Right cardiac atrium (tissue), 5 donors: Measurements from ENCODE around the gene TUBB6. TPM values are rescaled to one million over a fixed set of nuclear protein-coding genes. Genes with fewer than 3 reads are reported as not detected.

Source experiments
- ATAC-seq, 2 donors: fragments of 200-7000 bp; cut with Tn5 transposase; one replicate each; pipeline versions ENCODE4 v1.8.0 to v1.9.1; 2020; ENCODE audit warnings: moderate library complexity in 2 of 2, mild to moderate bottlenecking in 1 of 2
- DNase-seq, 3 donors: peaks; one replicate each; pipeline ENCODE4 v3.0.0-alpha.2; 2020
- H3K27ac ChIP-seq: one replicate; pipeline ENCODE4 v1.5.1; 2013; ENCODE audit warnings: mild to moderate bottlenecking, low read length, control low read depth, moderate library complexity
- H3K27me3 ChIP-seq: one replicate; pipeline ENCODE4 v1.6.1; 2013; ENCODE audit not compliant: control insufficient read depth, insufficient read depth
- H3K4me1 ChIP-seq: one replicate; pipeline ENCODE4 v1.6.1; 2013; ENCODE audit warnings: low read length; ENCODE audit not compliant: control insufficient read depth, insufficient read depth
- H3K4me3 ChIP-seq: one replicate; pipeline ENCODE4 v1.5.1; 2013; ENCODE audit warnings: low read length, control low read depth
- H3K9me3 ChIP-seq: one replicate; pipeline ENCODE4 v1.6.1; 2013; ENCODE audit warnings: low read length; ENCODE audit not compliant: control insufficient read depth
- WGBS: extraction: QIAGEN DNeasy Blood & Tissue Kit; methylation state at CpG from one replicate; pipeline ENCODE4 v1.1.7; 2013; 5-methylcytosine and 5-hydroxymethylcytosine counted together
- intact Hi-C, 4 donors: fragments of 100-400 bp; cut with DNase I; formaldehyde crosslinking; loops; one replicate each; pipeline versions ENCODE4 v1.11.0 to v1.14.0; 2022 to 2023
- polyA plus RNA-seq: library from polyadenylated mRNA; stranded (reverse); fragments of 200-250 nt; gene quantifications from one replicate; pipeline ENCODE4 v1.2.3, GENCODE V29; 2013
- total RNA-seq, 4 donors: library from RNA; stranded (reverse); fragmentation: NEBNext Ultra II Directional; extraction: Animal tissue kit (Norgen Biotek cat#: 25700); gene quantifications; one replicate each; pipeline ENCODE4 v1.2.1, GENCODE V29; 2021
- donor health status: healthy with polysubstance abuse.
- donor health status: DM: no; HTN: yes; CAD: no.
- donor health status: DM: no; HTN: no; CAD: no.
- donor health status: DM: no; HTN: yes; CAD: no; lungs with severe emphysema.
- donor health status: DM: yes; HTN: yes; CAD: no.

Gene TUBB6
- total and polyA plus RNA-seq, 5 donors: 69.0 to 189 (median 136) TPM

- Histone ChIP-seq H3K27ac (no peak overlapping the region), H3K27me3 (no peaks in the 10 kb centered on the region), H3K4me1 (peaks cover 2% of the 10 kb centered on the region), H3K4me3 (no peak overlapping the region), H3K9me3 (no peaks in the 10 kb centered on the region)
- ATAC-seq (no peak), DNase-seq (no peak)
- 91% methylated on average over 12 of the region's 12 CpGs for whole genome bisulfite sequencing
- intact Hi-C loops: no loop called here
Observed at GRCh38 chr18:12305211-12305610, 2.8 kb upstream of the TUBB6 start.

GRCh38 chr18:12305930-12306629 is 2.0 kb upstream of the TUBB6 start:
- ATAC-seq (no peak), DNase-seq (no peak)
- H3K9me3 ChIP-seq: no peaks in the 10 kb centered on the region
- intact Hi-C loops: no loop called here
- no peaks in the 10 kb centered on the region for H3K27me3 ChIP-seq
- no peak overlapping the region for H3K27ac ChIP-seq
- peaks cover 4% of the 10 kb centered on the region for H3K4me1 ChIP-seq
- 65% methylated on average over 25 of the region's 25 CpGs for WGBS
- no peak overlapping the region for H3K4me3 ChIP-seq

DNA sequence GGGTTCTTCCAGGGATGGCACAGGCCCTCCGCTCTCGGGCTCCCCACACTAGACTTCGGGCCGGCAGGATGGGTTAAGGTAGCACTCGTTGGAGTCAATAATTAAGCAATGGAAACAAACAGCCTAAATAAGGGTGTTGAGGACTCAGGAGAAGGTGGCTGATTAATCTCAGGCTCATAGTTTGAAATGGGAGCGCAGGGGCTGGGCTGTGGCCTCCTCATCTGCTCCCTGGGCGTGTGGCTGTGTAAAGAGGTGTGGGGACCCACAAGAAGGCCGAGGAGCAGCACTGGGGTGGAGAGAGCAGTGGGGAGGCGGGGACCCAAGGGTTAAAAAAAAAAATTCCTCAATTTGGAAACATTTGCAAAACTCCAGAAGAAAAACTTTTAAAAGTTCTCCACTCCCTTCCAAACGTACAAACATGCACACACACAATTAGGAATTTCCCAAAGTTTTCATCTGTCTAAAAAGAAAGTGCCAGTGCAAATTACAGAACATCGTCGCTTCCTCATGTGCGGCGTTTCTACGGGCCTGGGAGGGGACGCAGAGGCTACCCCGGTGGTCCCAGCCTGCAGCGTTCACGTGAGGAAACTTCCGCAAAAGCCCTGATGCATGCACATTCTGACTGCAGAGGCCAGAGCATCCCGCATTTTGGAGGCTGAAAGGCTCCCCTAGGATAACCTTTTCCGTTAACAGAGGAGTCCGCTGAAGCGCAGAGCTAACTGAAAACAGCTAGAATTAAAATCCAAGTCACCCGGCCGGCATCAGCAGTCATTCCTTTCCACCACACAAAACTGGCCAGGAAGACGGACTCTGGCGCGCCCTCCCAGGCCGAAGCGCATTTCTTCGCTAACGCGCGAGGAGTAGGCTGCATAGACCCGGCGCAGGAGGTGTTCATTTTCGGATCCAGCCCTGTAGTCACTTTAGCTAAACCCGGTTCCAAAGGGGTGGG is 1.0 kb upstream of the TUBB6 start:
- peaks cover 4% of the 10 kb centered on the region for H3K4me1 ChIP-seq
- peak overlapping the region; percentile 93 for H3K27ac ChIP-seq
- peak; percentile 52 to 55 for ATAC-seq
- intact Hi-C loops: no loop called here
- peak overlapping the region; percentile 82 for H3K4me3 ChIP-seq
- no peaks in the 10 kb centered on the region for H3K9me3 ChIP-seq
- WGBS: 21% methylated on average over 39 of the region's 39 CpGs
- no peaks in the 10 kb centered on the region for H3K27me3 ChIP-seq
- peak; percentile 72 to 88 (median 84) for DNase-seq

GRCh38 chr18:12308386-12309100 is 502 bp downstream of the TUBB6 start:
- Histone ChIP-seq H3K4me1 (peaks cover 4% of the 10 kb centered on the region), H3K27ac (peak overlapping the region; percentile 97), H3K27me3 (no peaks in the 10 kb centered on the region), H3K4me3 (peak overlapping the region; percentile 82), H3K9me3 (no peaks in the 10 kb centered on the region)
- peak; percentile 94 to 96 (median 95) for DNase-seq
- ATAC-seq: peak; percentile 82 to 89
- WGBS: under 1% methylated on average over 81 of the region's 81 CpGs
- intact Hi-C loops: no loop called here

GRCh38 chr18:12309683-12310198 is 1.7 kb downstream of the TUBB6 start:
- H3K27me3 ChIP-seq: no peaks in the 10 kb centered on the region
- no peak for DNase-seq
- H3K4me3 ChIP-seq: peak overlapping the region; percentile 82
- no peak for ATAC-seq
- H3K9me3 ChIP-seq: no peaks in the 10 kb centered on the region
- 33% methylated on average over 7 of the region's 7 CpGs for WGBS
- H3K4me1 ChIP-seq: peaks cover 4% of the 10 kb centered on the region
- H3K27ac ChIP-seq: peak overlapping the region; percentile 51
- intact Hi-C loops: loop anchor here in 1 of 4 donors (10.0 kb wide), 1 partner anchor 65 kb away; the partner anchor contains the start of gene AFG3L2

DNA sequence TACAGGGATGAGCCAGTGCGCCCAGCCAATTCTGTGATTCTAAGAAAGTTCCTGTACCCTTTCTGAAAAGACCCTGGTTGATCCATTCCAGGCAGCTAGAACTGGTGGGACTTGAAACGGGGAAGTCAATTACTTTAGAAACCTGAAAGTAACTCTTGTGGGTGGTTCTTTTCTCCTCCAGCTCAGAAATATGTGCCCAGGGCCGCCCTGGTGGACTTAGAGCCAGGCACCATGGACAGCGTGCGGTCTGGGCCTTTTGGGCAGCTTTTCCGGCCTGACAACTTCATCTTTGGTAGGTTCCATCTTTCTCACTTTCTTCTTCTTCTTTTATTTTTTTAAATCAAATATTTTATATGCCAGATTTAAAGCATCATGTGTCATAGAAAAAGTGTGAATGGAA is 2.7 kb downstream of the TUBB6 start:
- WGBS: 96% methylated on average over 6 of the region's 6 CpGs
- no peak for DNase-seq
- Histone ChIP-seq H3K4me1 (peaks cover 4% of the 10 kb centered on the region), H3K9me3 (no peaks in the 10 kb centered on the region), H3K27me3 (no peaks in the 10 kb centered on the region), H3K27ac (peak overlapping the region; percentile 3), H3K4me3 (no peak overlapping the region)
- ATAC-seq: no peak
- intact Hi-C loops: loop anchor here in 1 of 4 donors (10.0 kb wide), 1 partner anchor 64 kb away; the partner anchor contains the start of gene AFG3L2

GRCh38 chr18:12312976-12313375 is 4.9 kb downstream of the TUBB6 start:
- Histone ChIP-seq H3K27ac (no peak overlapping the region), H3K4me1 (peaks cover 5% of the 10 kb centered on the region), H3K27me3 (no peaks in the 10 kb centered on the region), H3K9me3 (no peaks in the 10 kb centered on the region), H3K4me3 (no peak overlapping the region)
- no peak for DNase-seq
- intact Hi-C loops: loop anchor here in 1 of 4 donors (10.0 kb wide), 1 partner anchor 62 kb away; the partner anchor contains the start of gene AFG3L2
- ATAC-seq: no peak

DNA sequence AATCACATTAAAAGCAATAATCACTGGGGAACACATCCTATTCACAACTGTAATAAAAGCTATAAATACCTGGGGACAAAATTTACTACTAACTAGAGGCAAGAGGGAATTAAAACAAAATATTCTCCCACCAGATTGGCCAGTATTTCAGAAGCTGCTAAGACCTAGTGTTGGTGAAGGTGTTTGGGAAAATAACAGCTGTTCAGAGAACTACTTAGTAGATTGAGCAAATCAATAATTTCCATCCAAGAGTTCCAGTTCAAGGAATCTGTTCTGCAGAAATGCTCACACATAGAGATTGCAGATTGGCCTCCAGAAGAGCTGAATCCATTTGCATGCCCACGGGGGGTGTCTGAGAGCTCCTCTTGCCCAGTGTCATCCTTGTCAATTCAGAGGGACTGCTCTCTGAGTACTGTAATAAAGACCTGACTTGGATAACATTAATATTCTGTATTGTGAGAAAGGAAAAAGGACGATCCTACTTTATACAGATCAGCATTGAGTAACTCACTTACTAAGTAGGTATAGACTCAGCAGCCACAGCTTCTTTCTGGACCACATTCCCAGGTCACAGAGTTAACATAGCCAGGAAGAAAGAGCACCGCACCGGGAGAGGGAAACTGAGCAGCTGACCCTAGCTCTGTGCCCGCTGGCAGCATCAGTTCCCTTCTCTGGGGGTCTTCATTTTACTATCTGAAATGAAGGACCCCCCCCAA is 5.6 kb downstream of the TUBB6 start:
- Histone ChIP-seq H3K9me3 (no peaks in the 10 kb centered on the region), H3K4me3 (no peak overlapping the region), H3K4me1 (peaks cover 10% of the 10 kb centered on the region), H3K27me3 (no peaks in the 10 kb centered on the region), H3K27ac (peak overlapping the region; percentile 66)
- WGBS: 76% methylated on average over 5 of the region's 5 CpGs
- no peak for ATAC-seq
- intact Hi-C loops: loop anchor here in 1 of 4 donors (10.0 kb wide), 1 partner anchor 61 kb away; the partner anchor contains the start of gene AFG3L2
- no peak for DNase-seq

GRCh38 chr18:12314591-12315305 is 6.7 kb downstream of the TUBB6 start:
- intact Hi-C loops: loop anchor here in 1 of 4 donors (10.0 kb wide), 1 partner anchor 60 kb away; the partner anchor contains the start of gene AFG3L2
- H3K4me1 ChIP-seq: peaks cover 10% of the 10 kb centered on the region
- no peak for DNase-seq
- no peak overlapping the region for H3K4me3 ChIP-seq
- H3K27me3 ChIP-seq: no peaks in the 10 kb centered on the region
- 82% methylated on average over 1 of the region's 1 CpG for WGBS
- peak overlapping the region; percentile 59 for H3K27ac ChIP-seq
- ATAC-seq: no peak
- no peaks in the 10 kb centered on the region for H3K9me3 ChIP-seq
